Upper lobe of left lung (tissue), 4 donors: ENCODE results near the gene MYL12A.

ENCODE experiments used
- EP300 ChIP-seq, 4 donors: sonication (generic); formaldehyde crosslinking; IDR thresholded peaks; one replicate each; pipeline ENCODE4 v1.5.1; 2017; ENCODE audit warnings: antibody characterized with exemption in 4 of 4, control low read depth in 2 of 4
- POLR2A ChIP-seq, 4 donors: fragments of 450-650 bp; IDR thresholded peaks; one replicate each; pipeline ENCODE4 v1.5.1; 2016 to 2017; ENCODE audit warnings: antibody characterized with exemption in 4 of 4, mild to moderate bottlenecking in 2 of 4
- POLR2AphosphoS5 ChIP-seq, 2 donors: sonication (generic); formaldehyde crosslinking; IDR thresholded peaks; one replicate each; pipeline ENCODE4 v1.5.1; 2017; ENCODE audit warnings: antibody characterized with exemption in 2 of 2
- TF ChIP-seq, protein P1 (sequence below), 6 experiments: fragments of 450-650 bp in 4 of 6; fragments of 200-600 bp in 2 of 6; sonication (generic) in 2 of 6; IDR thresholded peaks; one replicate each; pipeline ENCODE4 v1.5.1; 2016 to 2019; ENCODE audit warnings: antibody characterized with exemption in 6 of 6

DNA sequence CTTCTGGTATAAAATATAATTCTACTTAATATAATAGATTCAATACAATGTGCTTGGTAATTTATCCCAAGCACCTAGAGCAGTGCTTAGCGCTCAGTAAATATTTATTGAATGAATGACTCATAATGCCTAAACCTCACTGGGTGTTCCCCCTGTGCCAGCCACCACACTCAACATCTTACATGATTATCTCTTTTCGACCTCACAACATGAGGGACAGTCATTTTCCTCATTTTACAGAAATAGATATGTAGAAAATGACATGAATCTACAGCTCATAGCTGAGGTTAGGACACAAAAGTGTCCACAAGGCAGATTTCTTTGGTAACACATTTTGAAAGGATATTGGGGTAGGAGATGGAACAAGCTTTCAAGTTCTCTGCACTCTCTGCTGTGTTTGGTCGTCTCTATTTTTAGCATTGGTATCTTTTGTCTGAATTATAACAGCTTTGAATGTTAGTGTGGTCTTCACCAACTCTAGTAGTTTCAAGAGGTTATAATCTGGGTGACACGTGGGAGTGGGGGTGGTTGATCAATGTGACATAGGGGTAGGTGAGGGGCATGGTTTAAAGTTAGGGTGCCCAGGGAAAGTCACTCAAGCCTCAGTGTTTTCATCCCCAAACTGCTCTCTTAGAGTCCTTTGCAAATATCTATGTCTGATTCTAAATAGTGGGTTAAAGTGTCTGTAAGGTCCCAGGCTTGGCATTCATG, 37.6 kb upstream of the MYL12A start:
- TF ChIP-seq, protein P1, sequence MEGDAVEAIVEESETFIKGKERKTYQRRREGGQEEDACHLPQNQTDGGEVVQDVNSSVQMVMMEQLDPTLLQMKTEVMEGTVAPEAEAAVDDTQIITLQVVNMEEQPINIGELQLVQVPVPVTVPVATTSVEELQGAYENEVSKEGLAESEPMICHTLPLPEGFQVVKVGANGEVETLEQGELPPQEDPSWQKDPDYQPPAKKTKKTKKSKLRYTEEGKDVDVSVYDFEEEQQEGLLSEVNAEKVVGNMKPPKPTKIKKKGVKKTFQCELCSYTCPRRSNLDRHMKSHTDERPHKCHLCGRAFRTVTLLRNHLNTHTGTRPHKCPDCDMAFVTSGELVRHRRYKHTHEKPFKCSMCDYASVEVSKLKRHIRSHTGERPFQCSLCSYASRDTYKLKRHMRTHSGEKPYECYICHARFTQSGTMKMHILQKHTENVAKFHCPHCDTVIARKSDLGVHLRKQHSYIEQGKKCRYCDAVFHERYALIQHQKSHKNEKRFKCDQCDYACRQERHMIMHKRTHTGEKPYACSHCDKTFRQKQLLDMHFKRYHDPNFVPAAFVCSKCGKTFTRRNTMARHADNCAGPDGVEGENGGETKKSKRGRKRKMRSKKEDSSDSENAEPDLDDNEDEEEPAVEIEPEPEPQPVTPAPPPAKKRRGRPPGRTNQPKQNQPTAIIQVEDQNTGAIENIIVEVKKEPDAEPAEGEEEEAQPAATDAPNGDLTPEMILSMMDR (IDR thresholded peaks at IDR 0.05) = no peak
- TF ChIP-seq POLR2A (IDR thresholded peaks at IDR 0.05) = no peak
- no peak for TF ChIP-seq POLR2AphosphoS5 (IDR thresholded peaks at IDR 0.05)
- TF ChIP-seq EP300 (IDR thresholded peaks at IDR 0.05) = no peak
